GM21786 (cell line): Measurements from ENCODE around the gene HAAO.
"Not testable (repeated sequence)": the region's sequence is repeated elsewhere in the genome, so short reads cannot be mapped to it uniquely, and the experiment has no call there.

Experiments used
- ATAC-seq: cut with Tn5 transposase; IDR thresholded peaks from one replicate; pipeline ENCODE4 v1.9.1; 2021; ENCODE audit not compliant: unreplicated experiment

HAAO gene

GRCh38 chr2:42792583-42793333 is at the start of gene HAAO:
Gene HAAO (minus strand): TSS chr2:42792583. CDS start chr2:42792536, 47 bp downstream.
- peak; percentile 25 for ATAC-seq

GRCh38 chr2:42841344-42841743 is 49.0 kb upstream of the HAAO start:
- no peak for ATAC-seq

GRCh38 chr2:42840760-42841159 is 48.4 kb upstream of the HAAO start:
- ATAC-seq, result no peak

GRCh38 chr2:42839809-42840501 is 47.6 kb upstream of the HAAO start:
- no peak for ATAC-seq

DNA sequence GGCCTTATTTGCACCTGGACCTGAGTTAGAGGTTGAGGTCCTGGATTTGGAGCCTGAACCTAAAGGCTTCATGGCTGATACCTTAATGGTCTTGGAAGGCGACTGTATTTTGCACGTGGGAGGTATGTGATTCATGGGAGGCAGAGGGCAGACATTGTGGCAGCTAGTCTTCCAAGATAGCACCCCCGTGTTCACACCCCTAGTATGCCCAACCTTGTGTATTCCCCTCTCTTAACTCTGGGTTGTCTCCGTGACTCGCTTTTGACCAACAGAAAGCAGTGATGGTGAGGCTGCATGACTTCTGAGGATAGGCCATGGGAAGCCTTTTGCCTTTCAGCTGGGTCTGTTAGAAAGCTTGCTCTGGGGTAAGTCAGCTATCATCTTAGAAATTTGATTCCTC is 45.8 kb upstream of the HAAO start:
- ATAC-seq, result no peak

GRCh38 chr2:42835577-42836371 is 43.4 kb upstream of the HAAO start:
- no peak for ATAC-seq

DNA sequence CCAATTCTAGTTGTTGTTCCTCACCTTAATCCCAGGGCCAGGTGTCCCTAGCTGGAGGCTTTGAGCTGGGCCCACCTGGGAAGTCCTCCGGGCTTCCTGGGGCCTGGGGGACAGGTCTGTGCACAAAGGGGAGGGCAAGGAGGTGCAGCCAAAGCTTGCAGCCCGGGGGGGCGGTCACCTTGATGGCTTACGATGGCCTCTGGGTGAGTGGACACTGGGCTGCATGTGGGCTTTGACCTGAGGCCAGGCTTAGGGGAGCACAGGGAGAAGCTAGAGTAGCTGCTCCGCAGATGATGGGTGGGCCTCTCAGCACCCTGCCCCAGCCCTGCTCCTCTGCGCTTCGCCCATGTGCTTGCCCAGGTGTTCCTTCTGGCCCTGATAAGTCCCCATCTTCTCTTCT is 41.8 kb upstream of the HAAO start:
- ATAC-seq, result no peak

- ATAC-seq, result no peak
These were observed 39.9 kb upstream of the HAAO start for GRCh38 chr2:42832289-42832634.

DNA sequence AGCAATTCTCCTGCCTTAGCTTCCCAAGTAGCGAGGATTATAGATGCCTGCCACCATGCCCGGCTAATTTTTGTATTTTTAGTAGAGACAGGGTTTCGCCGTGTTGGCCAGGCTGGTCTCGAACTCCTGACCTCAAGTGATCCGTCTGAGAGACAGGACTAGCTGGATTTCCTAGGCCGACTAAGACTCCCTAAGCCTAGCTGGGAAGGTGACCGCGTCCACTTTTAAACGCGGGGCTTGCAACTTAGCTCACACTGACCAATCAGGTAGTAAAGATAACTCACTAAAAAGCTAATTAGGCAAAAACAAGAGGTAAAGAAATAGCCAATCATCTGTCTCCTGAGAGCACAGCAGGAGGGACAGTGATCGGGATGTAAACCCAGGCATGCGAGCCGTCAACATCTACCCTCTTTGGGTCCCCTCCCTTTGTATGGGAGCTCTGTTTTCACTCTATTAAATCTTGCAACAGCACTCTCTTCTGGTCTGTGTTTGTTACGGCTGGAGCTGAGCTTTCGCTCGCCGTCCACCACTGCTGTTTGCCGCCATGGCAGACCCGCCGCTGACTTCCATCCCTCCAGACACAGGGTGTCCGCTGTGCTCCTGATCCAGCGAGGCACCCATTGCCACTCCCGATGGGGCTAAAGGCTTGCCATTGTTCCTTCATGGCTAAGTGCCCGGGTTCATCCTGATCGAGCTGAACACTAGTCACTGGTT is 39.3 kb upstream of the HAAO start:
- not testable (repeated sequence) for ATAC-seq

- no peak for ATAC-seq
These were observed 38.7 kb upstream of the HAAO start for GRCh38 chr2:42830922-42831574.

GRCh38 chr2:42829671-42830440 is 37.5 kb upstream of the HAAO start:
- ATAC-seq, result no peak

DNA sequence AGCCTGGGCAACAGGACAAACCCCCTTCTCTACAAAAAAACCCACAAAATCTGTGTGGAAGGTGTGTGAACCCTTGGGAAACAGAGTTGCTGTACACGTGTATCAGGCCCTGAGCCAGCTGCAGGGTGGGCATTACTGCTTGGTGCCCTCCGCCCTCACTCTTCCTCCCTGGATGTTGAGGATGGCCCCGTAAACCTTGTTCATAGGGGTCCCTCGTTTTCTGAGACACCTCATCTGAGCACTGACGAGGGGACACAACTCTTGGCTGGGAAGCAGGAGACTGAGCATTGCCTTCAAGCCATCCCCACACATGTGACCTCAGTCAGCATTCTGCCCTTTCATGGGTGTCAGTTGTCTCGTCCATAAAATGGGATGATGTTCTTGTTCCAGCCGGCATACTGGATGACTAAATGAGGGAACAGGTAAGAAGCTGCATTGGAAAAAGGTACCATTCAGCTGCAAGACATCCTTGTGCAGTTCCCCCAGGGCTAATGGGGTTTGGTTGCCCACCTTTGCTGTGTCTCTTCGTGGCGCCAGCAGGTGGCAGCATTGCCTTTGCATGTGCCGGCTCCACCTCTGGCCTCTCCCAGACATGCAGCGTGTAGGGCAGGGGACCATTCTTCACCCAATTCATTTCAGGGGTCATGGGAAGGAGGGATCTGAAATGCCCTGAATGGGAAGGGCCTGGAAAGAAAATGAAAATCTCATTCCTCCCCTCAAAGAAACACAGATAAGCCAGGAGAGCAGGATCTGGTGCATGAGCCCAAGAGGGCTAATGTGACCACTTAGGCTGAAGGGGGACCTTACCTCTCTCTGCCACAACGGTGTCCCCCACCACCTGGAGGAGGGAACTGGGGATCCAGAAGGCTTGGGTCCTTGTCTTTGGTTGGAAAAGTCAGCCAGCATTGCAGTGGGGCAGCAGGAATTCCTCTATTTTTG is 36.4 kb upstream of the HAAO start:
- ATAC-seq, result no peak

DNA sequence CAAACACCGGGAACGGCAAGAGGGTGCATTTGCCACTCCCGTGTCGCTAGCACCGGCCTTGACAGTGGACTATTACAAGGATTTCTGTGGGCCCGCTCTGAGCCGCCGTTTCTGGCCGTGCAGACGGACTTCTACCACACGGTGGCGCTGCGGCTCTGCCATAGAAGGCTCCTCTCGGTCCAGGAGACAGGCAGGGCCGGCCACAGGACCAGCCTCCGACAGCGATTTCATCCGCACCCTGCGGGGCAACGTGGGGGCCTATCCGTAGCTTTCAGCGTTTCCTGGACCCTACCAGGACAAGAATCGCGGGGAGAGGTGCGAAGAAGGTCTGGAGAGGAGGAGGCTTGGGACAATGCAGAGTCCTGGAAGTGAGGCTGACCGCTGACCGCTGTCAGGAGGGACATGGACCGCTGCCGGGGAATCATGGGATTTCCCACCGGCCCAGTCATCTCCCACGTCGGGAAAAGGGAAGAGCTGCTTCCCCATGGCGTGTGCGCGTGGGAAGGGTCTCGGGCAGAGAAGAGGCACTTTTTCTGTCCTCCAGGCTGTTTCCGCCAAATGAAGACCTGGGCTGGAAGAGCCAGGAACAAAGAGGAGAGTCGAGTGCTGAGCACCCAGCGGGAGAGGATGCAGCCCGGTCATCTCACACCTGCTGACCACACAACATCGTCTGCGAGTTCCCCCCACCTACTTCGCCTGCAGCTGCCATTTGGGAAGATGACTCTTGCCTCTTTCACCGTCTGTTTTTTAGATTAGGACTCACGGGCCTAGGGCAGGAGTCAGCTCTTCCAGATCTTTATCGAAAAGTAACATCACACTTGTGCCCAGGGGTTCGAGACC is 35.5 kb upstream of the HAAO start:
- peak; percentile 72 for ATAC-seq

DNA sequence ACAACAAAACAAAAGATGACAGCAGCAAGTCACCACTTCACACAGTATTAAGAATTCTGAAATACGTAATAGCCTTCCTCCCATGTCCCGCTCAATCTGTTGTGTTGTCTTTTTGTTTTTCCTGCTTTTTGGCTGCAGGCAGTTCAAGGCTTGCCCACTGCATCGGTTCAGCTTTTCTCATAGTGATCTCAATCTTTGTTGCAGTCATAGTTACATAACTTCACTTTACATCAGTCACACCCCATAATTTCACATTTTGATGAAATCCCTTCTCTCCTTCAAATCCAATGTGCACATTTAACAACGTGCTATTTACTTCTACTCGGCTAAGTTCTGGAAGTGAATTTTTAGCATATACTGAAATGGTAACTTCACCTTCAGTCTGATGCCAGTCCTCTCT is 33.8 kb upstream of the HAAO start:
- no peak for ATAC-seq

DNA sequence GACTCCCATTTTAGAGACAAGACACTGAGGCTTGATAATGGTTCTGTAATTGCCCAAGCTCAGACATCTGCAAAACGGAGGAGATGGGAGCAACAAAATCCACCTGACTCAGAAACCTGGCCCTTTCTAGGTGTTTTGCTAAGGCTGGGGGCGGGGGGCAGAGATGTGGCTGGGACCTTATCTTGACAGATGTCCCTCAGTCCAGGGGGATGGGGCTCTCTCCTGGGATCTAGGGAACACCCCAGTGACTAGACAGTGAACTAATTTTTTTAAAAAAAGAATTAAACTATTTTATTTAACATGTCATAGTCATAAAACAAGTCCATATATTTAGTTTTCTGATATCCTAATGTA is 32.0 kb upstream of the HAAO start:
- ATAC-seq, result no peak

DNA sequence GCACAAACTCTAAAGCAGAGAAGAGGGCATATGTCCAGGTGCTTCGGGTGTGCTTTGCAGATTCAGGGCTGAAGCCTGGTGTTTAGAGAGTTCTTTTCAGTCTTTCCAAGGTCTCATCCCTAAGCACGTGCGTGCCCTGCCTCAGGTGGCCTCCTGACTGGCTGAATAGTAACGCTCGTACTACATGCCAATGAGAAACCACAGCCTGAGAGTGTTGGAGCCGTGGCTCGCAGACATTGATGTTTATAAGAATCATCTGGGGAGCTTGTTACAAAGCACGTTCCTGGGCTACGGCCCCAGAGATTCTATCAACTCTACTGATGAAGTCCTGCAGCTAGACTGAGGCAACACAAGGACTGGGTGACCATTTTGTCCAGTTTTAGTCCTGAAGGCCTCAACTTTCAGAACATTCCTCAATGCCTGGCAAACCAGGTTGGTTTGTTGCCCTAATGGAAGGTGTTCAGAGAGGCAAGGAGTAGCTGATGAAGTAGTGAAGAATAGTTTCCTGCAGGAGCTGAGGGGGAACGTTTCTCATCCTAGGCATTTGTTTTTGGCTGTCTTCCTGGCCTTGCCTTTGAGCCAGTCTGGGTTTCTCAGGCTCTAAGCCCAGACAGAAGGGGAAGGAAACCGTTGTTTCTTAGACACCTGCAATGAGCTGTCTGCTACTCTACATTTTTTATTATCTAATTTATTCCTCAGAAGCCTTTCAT is 31.5 kb upstream of the HAAO start:
- no peak for ATAC-seq

- ATAC-seq, result no peak
These were observed 26.8 kb upstream of the HAAO start for GRCh38 chr2:42819160-42819559.
